SK-N-SH (cell line): ENCODE results near the gene FRMPD4. TPM values are rescaled to one million over a fixed set of nuclear protein-coding genes. Genes with fewer than 3 reads are reported as not detected.

ENCODE experiments used
- CTCF ChIA-PET: fragments of 300-600, 350-600 bp; formaldehyde crosslinking; extraction: SDS; loops from one replicate; lab custom pipeline; 2021; lab: Yijun Ruan, JAX
- POLR2A ChIA-PET: fragments of 350-600 bp; sonication (Branson Sonifier 250); formaldehyde crosslinking; extraction: SDS; loops from one replicate; lab custom pipeline; 2020; ENCODE audit warnings: antibody characterized with exemption, inconsistent platforms; lab: Yijun Ruan, JAX
- DNase-seq: peaks from one replicate; pipeline ENCODE4 v3.0.0; 2012
- H2AFZ ChIP-seq: fragments of 200-600 bp; sonication (generic); 2 replicates; pipeline ENCODE4 v1.8.1; 2016; ENCODE audit warnings: antibody characterized with exemption, mild to moderate bottlenecking, low read depth
- H3F3A ChIP-seq: fragments of 200-600 bp; sonication (generic); replicated peaks from 2 replicates; pipeline ENCODE3; 2016; ENCODE audit warnings: antibody characterized with exemption, mild to moderate bottlenecking; ENCODE audit not compliant: insufficient read depth
- H3K27ac ChIP-seq, 2 experiments: fragments of 200-500 bp in 1 of 2; fragments of 200-600 bp in 1 of 2; sonication (Bioruptor generic) in 1 of 2; sonication (generic), shearing (Covaris generic) in 1 of 2; 2 replicates each; pipeline versions ENCODE4 v1.5.1 to v1.6.1; 2014 to 2016; ENCODE audit warnings: low read depth in 2 of 2, inconsistent platforms in 1 of 2, low read length in 1 of 2, mild to moderate bottlenecking in 1 of 2, mixed read lengths in 1 of 2
- H3K27me3 ChIP-seq: fragments of 200-600 bp; sonication (generic), shearing (Covaris generic); 2 replicates; pipeline ENCODE4 v1.6.1; 2016; ENCODE audit warnings: mixed run types; ENCODE audit not compliant: insufficient read depth
- H3K36me3 ChIP-seq, 2 experiments: fragments of 200-500 bp in 1 of 2; fragments of 200-600 bp in 1 of 2; sonication (Bioruptor generic) in 1 of 2; sonication (generic) in 1 of 2; replicated peaks in 1 of 2; 2 replicates each; pipeline versions ENCODE3 to v1.5.1; 2014 to 2016; ENCODE audit warnings: low read length in 1 of 2, mild to moderate bottlenecking in 1 of 2; ENCODE audit not compliant: insufficient read depth in 2 of 2, control insufficient read depth in 1 of 2
- H3K4me1 ChIP-seq, 2 experiments: fragments of 200-500 bp in 1 of 2; fragments of 200-600 bp in 1 of 2; sonication (Bioruptor generic) in 1 of 2; sonication (generic), shearing (Covaris generic) in 1 of 2; 2 replicates each; pipeline versions ENCODE4 v1.5.1 to v1.6.1; 2014 to 2016; ENCODE audit warnings: low read depth in 1 of 2, low read length in 1 of 2, mixed run types in 1 of 2; ENCODE audit not compliant: insufficient read depth in 2 of 2, control insufficient read depth in 1 of 2
- H3K4me2 ChIP-seq: fragments of 200-600 bp; sonication (generic), shearing (Covaris generic); 2 replicates; pipeline ENCODE4 v1.6.1; 2017; ENCODE audit warnings: mixed run types
- H3K4me3 ChIP-seq, 2 experiments: fragments of 200-500 bp in 1 of 2; fragments of 200-600 bp in 1 of 2; sonication (Bioruptor generic) in 1 of 2; sonication (generic), shearing (Covaris generic) in 1 of 2; 2 replicates each; pipeline versions ENCODE4 v1.5.1 to v1.8.1; 2014 to 2016; ENCODE audit warnings: low read depth in 2 of 2, inconsistent platforms in 1 of 2, low read length in 1 of 2, mild to moderate bottlenecking in 1 of 2, mixed read lengths in 1 of 2, moderate library complexity in 1 of 2
- H3K79me2 ChIP-seq: fragments of 200-600 bp; sonication (generic); 2 replicates; pipeline ENCODE4 v1.8.1; 2017; ENCODE audit warnings: mild to moderate bottlenecking; ENCODE audit not compliant: insufficient read depth
- H3K9ac ChIP-seq: fragments of 200-600 bp; sonication (generic); 2 replicates; pipeline ENCODE4 v1.6.1; 2017; ENCODE audit warnings: mixed run types
- H3K9me2 ChIP-seq: fragments of 200-600 bp; sonication (generic); 2 replicates; pipeline ENCODE4 v1.6.1; 2017; ENCODE audit warnings: mixed run types
- H3K9me3 ChIP-seq: fragments of 200-600 bp; sonication (generic); 2 replicates; pipeline ENCODE4 v1.6.1; 2017; ENCODE audit warnings: mixed run types, mild to moderate bottlenecking, moderate library complexity
- H4K20me1 ChIP-seq: fragments of 200-600 bp; sonication (generic); 2 replicates; pipeline ENCODE4 v1.6.1; 2017; ENCODE audit warnings: mild to moderate bottlenecking, mixed run types; ENCODE audit not compliant: insufficient read depth
- CHD2 ChIP-seq: fragments of 150-350 bp; IDR thresholded peaks from 2 replicates; pipeline ENCODE4 v1.6.1; 2018; ENCODE audit warnings: low read length; ENCODE audit not compliant: partially characterized antibody
- EZH2phosphoT487 ChIP-seq: fragments of 200-600 bp; sonication (generic); IDR thresholded peaks from 2 replicates; pipeline ENCODE4 v1.6.1; 2017; ENCODE audit warnings: low read depth, mixed run types, mild to moderate bottlenecking, antibody characterized with exemption, moderate library complexity, borderline replicate concordance
- FOSL2 ChIP-seq: IDR thresholded peaks from 2 replicates; pipeline ENCODE4 v1.4.0; 2012; ENCODE audit warnings: low read depth, mild to moderate bottlenecking, moderate library complexity, borderline replicate concordance
- FOXJ3 ChIP-seq: sonication (generic); formaldehyde crosslinking; IDR thresholded peaks from 2 replicates; pipeline ENCODE4 v1.5.1; 2020; ENCODE audit warnings: mild to moderate bottlenecking, missing genetic modification reagents
- FOXM1 ChIP-seq: IDR thresholded peaks from 2 replicates; pipeline ENCODE4 v1.4.0; 2012; ENCODE audit warnings: low read depth, mild to moderate bottlenecking
- GATA2 ChIP-seq: sonication (generic); formaldehyde crosslinking; IDR thresholded peaks from 2 replicates; pipeline ENCODE4 v1.5.0; 2020; ENCODE audit warnings: mild to moderate bottlenecking, missing genetic modification reagents
- JUND ChIP-seq: IDR thresholded peaks from 2 replicates; pipeline ENCODE4 v1.4.0; 2012
- MAX ChIP-seq: IDR thresholded peaks from 2 replicates; pipeline ENCODE4 v1.4.0; 2012; ENCODE audit warnings: low read depth
- REST ChIP-seq: IDR thresholded peaks from 2 replicates; pipeline ENCODE4 v1.6.1; 2012; ENCODE audit warnings: mild to moderate bottlenecking, low read depth, low read length, moderate library complexity
- SMC3 ChIP-seq: IDR thresholded peaks from 2 replicates; pipeline ENCODE4 v1.6.1; 2012; ENCODE audit warnings: low read depth, low read length, improper control_type of control experiment
- WGBS: methylation state at CpG from one replicate; pipeline ENCODE4 v1.1.6; 2017; ENCODE audit warnings: low lambda C conversion rate; 5-methylcytosine and 5-hydroxymethylcytosine counted together
- polyA plus RNA-seq, 3 experiments: library from polyadenylated mRNA; depleted of rRNA; stranded (reverse); fragments of >200 nt; gene quantifications; 2 replicates each; pipeline ENCODE4 v1.2.3, GENCODE V29; 2012
- TF ChIP-seq, protein P1 (sequence below): IDR thresholded peaks from 2 replicates; pipeline ENCODE4; 2012
- TF ChIP-seq, protein P2 (sequence below): fragments of 200-600 bp; sonication (generic); IDR thresholded peaks from 2 replicates; pipeline ENCODE4 v1.6.1; 2017; ENCODE audit warnings: antibody characterized with exemption, mild to moderate bottlenecking, moderate library complexity

Gene FRMPD4
- polyA plus RNA-seq, 1 of the 3 experiments (the other 2 are of a cell fraction), result not detected

GRCh38 chrX:12141511-12141910 lies 3.2 kb downstream of the FRMPD4 start:
- H3K4me3 ChIP-seq, result no peak overlapping the region
- no peak for DNase-seq
- H3K9me3 ChIP-seq, result no peaks in the 10 kb centered on the region
- ChIA-PET POLR2A (no interaction called here), CTCF (no interaction called here)
- H2AFZ ChIP-seq, result no peak overlapping the region
- no peaks in the 10 kb centered on the region for H4K20me1 ChIP-seq
- H3K27ac ChIP-seq, result no peak overlapping the region
- 13% methylated on average over 3 of the region's 3 CpGs for WGBS
- no peak overlapping the region for H3K9ac ChIP-seq
- no peaks in the 10 kb centered on the region for H3F3A ChIP-seq
- no peaks in the 10 kb centered on the region for H3K9me2 ChIP-seq
- TF ChIP-seq JUND (no peak), FOSL2 (no peak)
- H3K27me3 ChIP-seq, result peaks cover 37% of the 10 kb centered on the region
- no peak overlapping the region for H3K4me2 ChIP-seq
- no peaks in the 10 kb centered on the region for H3K36me3 ChIP-seq
- no peaks in the 10 kb centered on the region for H3K4me1 ChIP-seq
- H3K79me2 ChIP-seq, result no peaks in the 10 kb centered on the region

GRCh38 chrX:12142661-12143060 lies 4.4 kb downstream of the FRMPD4 start:
- H3K4me1 ChIP-seq, result no peaks in the 10 kb centered on the region
- H3K27me3 ChIP-seq, result peaks cover 26% of the 10 kb centered on the region
- H3K9me3 ChIP-seq, result no peaks in the 10 kb centered on the region
- H3K4me2 ChIP-seq, result no peak overlapping the region
- H3K36me3 ChIP-seq, result no peaks in the 10 kb centered on the region
- no peak for DNase-seq
- H3K27ac ChIP-seq, result no peak overlapping the region
- ChIA-PET CTCF (no interaction called here), POLR2A (no interaction called here)
- H3F3A ChIP-seq, result no peaks in the 10 kb centered on the region
- no peak overlapping the region for H3K9ac ChIP-seq
- H4K20me1 ChIP-seq, result no peaks in the 10 kb centered on the region
- H3K4me3 ChIP-seq, result no peak overlapping the region
- no peak overlapping the region for H2AFZ ChIP-seq
- TF ChIP-seq SMC3 (no peak), FOXM1 (no peak), MAX (no peak), EZH2phosphoT487 (no peak), CHD2 (no peak), REST (no peak), GATA2 (CRISPR knock-in tag) (no peak), FOXJ3 (no peak)
- TF ChIP-seq, protein P1, sequence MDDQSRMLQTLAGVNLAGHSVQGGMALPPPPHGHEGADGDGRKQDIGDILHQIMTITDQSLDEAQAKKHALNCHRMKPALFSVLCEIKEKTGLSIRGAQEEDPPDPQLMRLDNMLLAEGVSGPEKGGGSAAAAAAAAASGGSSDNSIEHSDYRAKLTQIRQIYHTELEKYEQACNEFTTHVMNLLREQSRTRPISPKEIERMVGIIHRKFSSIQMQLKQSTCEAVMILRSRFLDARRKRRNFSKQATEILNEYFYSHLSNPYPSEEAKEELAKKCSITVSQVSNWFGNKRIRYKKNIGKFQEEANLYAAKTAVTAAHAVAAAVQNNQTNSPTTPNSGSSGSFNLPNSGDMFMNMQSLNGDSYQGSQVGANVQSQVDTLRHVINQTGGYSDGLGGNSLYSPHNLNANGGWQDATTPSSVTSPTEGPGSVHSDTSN, result no peak
- TF ChIP-seq, protein P2, sequence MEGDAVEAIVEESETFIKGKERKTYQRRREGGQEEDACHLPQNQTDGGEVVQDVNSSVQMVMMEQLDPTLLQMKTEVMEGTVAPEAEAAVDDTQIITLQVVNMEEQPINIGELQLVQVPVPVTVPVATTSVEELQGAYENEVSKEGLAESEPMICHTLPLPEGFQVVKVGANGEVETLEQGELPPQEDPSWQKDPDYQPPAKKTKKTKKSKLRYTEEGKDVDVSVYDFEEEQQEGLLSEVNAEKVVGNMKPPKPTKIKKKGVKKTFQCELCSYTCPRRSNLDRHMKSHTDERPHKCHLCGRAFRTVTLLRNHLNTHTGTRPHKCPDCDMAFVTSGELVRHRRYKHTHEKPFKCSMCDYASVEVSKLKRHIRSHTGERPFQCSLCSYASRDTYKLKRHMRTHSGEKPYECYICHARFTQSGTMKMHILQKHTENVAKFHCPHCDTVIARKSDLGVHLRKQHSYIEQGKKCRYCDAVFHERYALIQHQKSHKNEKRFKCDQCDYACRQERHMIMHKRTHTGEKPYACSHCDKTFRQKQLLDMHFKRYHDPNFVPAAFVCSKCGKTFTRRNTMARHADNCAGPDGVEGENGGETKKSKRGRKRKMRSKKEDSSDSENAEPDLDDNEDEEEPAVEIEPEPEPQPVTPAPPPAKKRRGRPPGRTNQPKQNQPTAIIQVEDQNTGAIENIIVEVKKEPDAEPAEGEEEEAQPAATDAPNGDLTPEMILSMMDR, result no peak
- under 1% methylated on average over 4 of the region's 4 CpGs for WGBS
- H3K79me2 ChIP-seq, result no peaks in the 10 kb centered on the region
- no peaks in the 10 kb centered on the region for H3K9me2 ChIP-seq
